Loucy (cell line): ENCODE data around the gene RNF169.

Source experiments
- H2AFZ ChIP-seq: fragments of 200-600 bp; sonication (generic); 2 replicates; pipeline ENCODE4 v1.6.0; 2016; ENCODE audit warnings: antibody characterized with exemption, mild to moderate bottlenecking, low read length, moderate library complexity
- H3F3A ChIP-seq: fragments of 200-600 bp; 2 replicates; pipeline ENCODE4 v1.6.0; 2016; ENCODE audit warnings: antibody characterized with exemption, low read depth, mild to moderate bottlenecking
- H3K27me3 ChIP-seq: fragments of 200-600 bp; sonication (generic); 2 replicates; pipeline ENCODE4 v1.6.1; 2014; ENCODE audit warnings: low read length, mild to moderate bottlenecking; ENCODE audit not compliant: insufficient read depth, poor library complexity, severe bottlenecking
- H3K36me3 ChIP-seq: fragments of 200-600 bp; sonication (generic); 2 replicates; pipeline ENCODE4 v1.6.1; 2016; ENCODE audit warnings: low read length; ENCODE audit not compliant: insufficient read depth
- H3K4me1 ChIP-seq: fragments of 200-600 bp; sonication (generic); 2 replicates; pipeline ENCODE4 v1.5.1; 2014; ENCODE audit warnings: low read length, mild to moderate bottlenecking; ENCODE audit not compliant: insufficient read depth, poor library complexity, severe bottlenecking
- H3K4me2 ChIP-seq: fragments of 200-600 bp; sonication (generic); 2 replicates; pipeline ENCODE4 v1.6.0; 2014; ENCODE audit warnings: antibody characterized with exemption, low read length, low read depth, mild to moderate bottlenecking; ENCODE audit not compliant: poor library complexity, severe bottlenecking
- H3K4me3 ChIP-seq: fragments of 200-600 bp; sonication (generic); 2 replicates; pipeline ENCODE4 v1.5.1; 2014; ENCODE audit warnings: low read length, mild to moderate bottlenecking, mixed read lengths; ENCODE audit not compliant: poor library complexity, severe bottlenecking
- H3K79me2 ChIP-seq: fragments of 200-600 bp; sonication (generic); 2 replicates; pipeline ENCODE4 v1.6.1; 2014; ENCODE audit warnings: low read length; ENCODE audit not compliant: insufficient read depth
- H3K9ac ChIP-seq: fragments of 200-600 bp; sonication (generic); 2 replicates; pipeline ENCODE4 v1.6.0; 2014; ENCODE audit warnings: mild to moderate bottlenecking, low read depth, low read length, moderate library complexity; ENCODE audit not compliant: poor library complexity, severe bottlenecking
- H3K9me2 ChIP-seq: fragments of 200-600 bp; sonication (generic); replicated peaks from 2 replicates; pipeline ENCODE4 v1.6.1; 2016; ENCODE audit warnings: low read depth, low read length, mixed read lengths
- H3K9me3 ChIP-seq: fragments of 200-600 bp; sonication (generic); 2 replicates; pipeline ENCODE4 v1.6.1; 2014; ENCODE audit warnings: mild to moderate bottlenecking, antibody characterized with exemption, low read length, low read depth; ENCODE audit not compliant: insufficient read depth
- H4K20me1 ChIP-seq: fragments of 200-600 bp; sonication (generic); 2 replicates; pipeline ENCODE4 v1.6.0; 2014; ENCODE audit warnings: antibody characterized with exemption, low read length, mild to moderate bottlenecking; ENCODE audit not compliant: insufficient read depth, poor library complexity, severe bottlenecking
- EZH2phosphoT487 ChIP-seq: fragments of 200-600 bp; IDR thresholded peaks from 2 replicates; pipeline ENCODE4 v1.6.1; 2018; ENCODE audit warnings: antibody characterized with exemption, mild to moderate bottlenecking, moderate library complexity, borderline replicate concordance
- TF ChIP-seq, protein P1 (sequence below): fragments of 200-600 bp; sonication (generic); conservative IDR thresholded peaks from 2 replicates; pipeline ENCODE4 v1.5.1; 2014; ENCODE audit warnings: mild to moderate bottlenecking, antibody characterized with exemption, low read length

RNF169 gene

DNA sequence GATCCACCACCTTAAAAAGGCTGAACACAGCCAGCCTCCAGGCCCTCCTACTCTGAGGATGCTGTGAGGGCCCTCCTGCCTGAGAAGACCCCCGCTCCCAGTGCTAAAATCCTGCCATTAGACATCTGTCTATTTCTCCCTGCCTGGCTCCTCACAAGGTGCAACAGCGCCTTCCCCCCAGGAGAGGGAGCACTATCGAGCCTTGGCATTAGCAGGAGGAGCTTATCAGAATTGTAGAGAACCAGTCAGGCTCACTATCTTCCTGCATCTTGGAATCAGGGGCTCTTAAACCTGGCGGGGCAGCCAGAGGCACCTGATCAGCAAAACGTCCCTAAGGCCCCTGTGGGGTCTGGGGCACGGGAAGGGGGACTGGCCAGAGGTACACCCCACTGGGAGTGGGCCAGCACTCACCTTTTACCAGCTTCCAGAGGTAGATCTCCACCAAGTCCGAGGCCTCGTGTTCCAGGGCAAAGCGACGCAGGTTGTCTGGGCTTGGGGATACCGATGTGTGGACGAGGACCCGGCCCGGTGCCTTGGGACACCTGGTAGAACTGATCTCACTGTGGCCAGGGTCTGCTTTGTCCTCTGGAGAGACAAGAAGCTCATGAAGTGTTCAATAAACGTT is 46.2 kb upstream of the RNF169 start:
- Histone ChIP-seq H3K9me3 (no peaks in the 10 kb centered on the region), H3F3A (no peaks in the 10 kb centered on the region), H3K4me1 (no peaks in the 10 kb centered on the region), H3K79me2 (no peaks in the 10 kb centered on the region), H3K4me2 (no peak overlapping the region), H2AFZ (peak overlapping the region; percentile 40; the same call in 1 of the 2 replicates), H3K9ac (no peak overlapping the region), H3K36me3 (no peaks in the 10 kb centered on the region), H4K20me1 (no peaks in the 10 kb centered on the region), H3K27me3 (no peaks in the 10 kb centered on the region), H3K4me3 (no peak overlapping the region), H3K9me2 (no peaks in the 10 kb centered on the region)
- TF ChIP-seq EZH2phosphoT487, result no peak
- TF ChIP-seq, protein P1, sequence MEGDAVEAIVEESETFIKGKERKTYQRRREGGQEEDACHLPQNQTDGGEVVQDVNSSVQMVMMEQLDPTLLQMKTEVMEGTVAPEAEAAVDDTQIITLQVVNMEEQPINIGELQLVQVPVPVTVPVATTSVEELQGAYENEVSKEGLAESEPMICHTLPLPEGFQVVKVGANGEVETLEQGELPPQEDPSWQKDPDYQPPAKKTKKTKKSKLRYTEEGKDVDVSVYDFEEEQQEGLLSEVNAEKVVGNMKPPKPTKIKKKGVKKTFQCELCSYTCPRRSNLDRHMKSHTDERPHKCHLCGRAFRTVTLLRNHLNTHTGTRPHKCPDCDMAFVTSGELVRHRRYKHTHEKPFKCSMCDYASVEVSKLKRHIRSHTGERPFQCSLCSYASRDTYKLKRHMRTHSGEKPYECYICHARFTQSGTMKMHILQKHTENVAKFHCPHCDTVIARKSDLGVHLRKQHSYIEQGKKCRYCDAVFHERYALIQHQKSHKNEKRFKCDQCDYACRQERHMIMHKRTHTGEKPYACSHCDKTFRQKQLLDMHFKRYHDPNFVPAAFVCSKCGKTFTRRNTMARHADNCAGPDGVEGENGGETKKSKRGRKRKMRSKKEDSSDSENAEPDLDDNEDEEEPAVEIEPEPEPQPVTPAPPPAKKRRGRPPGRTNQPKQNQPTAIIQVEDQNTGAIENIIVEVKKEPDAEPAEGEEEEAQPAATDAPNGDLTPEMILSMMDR, result peak; percentile 95

DNA sequence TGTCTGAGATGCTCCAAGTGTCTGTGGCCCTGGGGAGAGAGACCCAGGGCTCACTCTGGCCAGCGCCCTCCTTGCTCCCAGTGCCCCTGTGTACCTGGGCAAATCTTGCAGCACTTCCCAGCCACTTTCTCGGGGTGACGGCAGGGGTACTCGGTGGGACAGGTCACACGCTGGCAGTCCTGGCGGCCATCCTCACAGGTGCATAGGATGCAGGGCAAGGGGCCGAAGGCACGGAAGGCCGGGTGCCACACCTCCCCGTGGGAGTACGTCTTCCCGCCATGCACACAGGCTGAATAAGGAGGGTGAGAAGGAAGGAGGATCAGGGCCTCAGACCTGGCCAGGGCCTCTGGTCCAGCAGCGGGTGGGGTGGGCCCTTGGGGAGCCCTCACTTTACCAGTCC is 45.4 kb upstream of the RNF169 start:
- no peaks in the 10 kb centered on the region for H3F3A ChIP-seq
- TF ChIP-seq EZH2phosphoT487, result no peak
- TF ChIP-seq, protein P1, result no peak
- no peaks in the 10 kb centered on the region for H3K4me1 ChIP-seq
- no peaks in the 10 kb centered on the region for H3K9me3 ChIP-seq
- no peaks in the 10 kb centered on the region for H3K79me2 ChIP-seq
- H3K4me2 ChIP-seq, result no peak overlapping the region
- H4K20me1 ChIP-seq, result no peaks in the 10 kb centered on the region
- no peaks in the 10 kb centered on the region for H3K9me2 ChIP-seq
- H3K9ac ChIP-seq, result no peak overlapping the region
- H2AFZ ChIP-seq, result no peak overlapping the region
- no peak overlapping the region for H3K4me3 ChIP-seq
- no peaks in the 10 kb centered on the region for H3K27me3 ChIP-seq
- no peaks in the 10 kb centered on the region for H3K36me3 ChIP-seq

DNA sequence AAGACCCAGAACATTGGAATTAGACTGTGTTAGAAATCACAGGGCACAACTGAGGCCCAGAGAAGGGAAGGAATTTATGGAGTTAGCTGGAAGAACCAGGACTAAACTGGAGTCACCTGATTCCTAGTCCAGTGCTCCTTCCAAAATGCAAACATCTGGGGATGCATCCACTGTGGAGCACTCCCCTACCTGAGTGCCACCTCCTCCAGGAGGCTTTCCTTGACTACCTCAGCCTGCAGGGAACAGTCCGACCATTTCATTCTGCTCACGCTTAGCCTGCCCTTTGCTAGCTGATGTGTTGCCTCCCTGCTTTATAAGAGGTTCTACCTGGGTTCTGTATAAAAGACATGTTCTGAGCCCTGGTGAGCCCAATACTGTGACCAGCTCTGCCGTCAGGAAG is 41.5 kb upstream of the RNF169 start:
- Histone ChIP-seq H3K36me3 (no peaks in the 10 kb centered on the region), H3K4me3 (no peak overlapping the region), H3K4me1 (no peaks in the 10 kb centered on the region), H3K4me2 (no peak overlapping the region), H3K79me2 (no peaks in the 10 kb centered on the region), H3K9ac (no peak overlapping the region), H2AFZ (no peak overlapping the region), H4K20me1 (no peaks in the 10 kb centered on the region), H3K27me3 (no peaks in the 10 kb centered on the region), H3K9me3 (no peaks in the 10 kb centered on the region), H3K9me2 (no peaks in the 10 kb centered on the region), H3F3A (no peaks in the 10 kb centered on the region)
- TF ChIP-seq EZH2phosphoT487, result no peak
- TF ChIP-seq, protein P1, result no peak
